Smooth muscle cell (in vitro differentiated cells): ENCODE measurements around the gene ATP9B. TPM values are rescaled to one million over a fixed set of nuclear protein-coding genes. Genes with fewer than 3 reads are reported as not detected.

Experiments
- DNase-seq: peaks from one replicate; lab custom pipeline; 2025; ENCODE audit not compliant: unreplicated experiment; lab: John Stamatoyannopoulos, UW
- H2AFZ ChIP-seq: fragments of 200-600 bp; sonication (generic); 2 replicates; pipeline ENCODE4 v1.6.0; 2016; ENCODE audit warnings: antibody characterized with exemption, low read depth, mild to moderate bottlenecking
- H3F3A ChIP-seq: fragments of 200-600 bp; sonication (generic); 2 replicates; pipeline ENCODE4 v1.6.0; 2017; ENCODE audit warnings: antibody characterized with exemption, low read depth
- H3K27ac ChIP-seq: fragments of 200-600 bp; sonication (generic); 2 replicates; pipeline ENCODE4 v1.5.1; 2016; ENCODE audit warnings: low read depth, mild to moderate bottlenecking
- H3K27me3 ChIP-seq: fragments of 200-600 bp; sonication (generic); 2 replicates; pipeline ENCODE4 v1.6.1; 2016; ENCODE audit warnings: low read depth, mild to moderate bottlenecking
- H3K36me3 ChIP-seq: fragments of 200-600 bp; sonication (generic); 2 replicates; pipeline ENCODE4 v1.5.1; 2016; ENCODE audit warnings: low read depth
- H3K4me1 ChIP-seq: fragments of 200-600 bp; sonication (generic); 2 replicates; pipeline ENCODE4 v1.5.1; 2016; ENCODE audit warnings: low read depth
- H3K4me2 ChIP-seq: fragments of 200-600 bp; sonication (generic); 2 replicates; pipeline ENCODE4 v1.6.0; 2016; ENCODE audit warnings: mild to moderate bottlenecking
- H3K4me3 ChIP-seq: fragments of 200-600 bp; sonication (generic); 2 replicates; pipeline ENCODE4 v1.5.1; 2016; ENCODE audit warnings: mild to moderate bottlenecking
- H3K79me2 ChIP-seq: fragments of 200-600 bp; sonication (generic); 2 replicates; pipeline ENCODE4 v1.6.0; 2016; ENCODE audit warnings: low read depth, mild to moderate bottlenecking
- H3K9ac ChIP-seq: fragments of 200-600 bp; sonication (generic); 2 replicates; pipeline ENCODE4 v1.6.0; 2016; ENCODE audit warnings: low read depth
- H3K9me3 ChIP-seq: fragments of 200-600 bp; sonication (generic); replicated peaks from 2 replicates; pipeline ENCODE4 v1.5.1; 2016; ENCODE audit warnings: low read depth
- H4K20me1 ChIP-seq: fragments of 200-600 bp; sonication (generic); 2 replicates; pipeline ENCODE4 v1.6.0; 2016; ENCODE audit warnings: low read depth
- CTCF ChIP-seq: fragments of 200-600 bp; sonication (generic); IDR thresholded peaks from 2 replicates; pipeline ENCODE4 v1.5.1; 2017; ENCODE audit warnings: borderline replicate concordance, mild to moderate bottlenecking, antibody characterized with exemption; ENCODE audit not compliant: insufficient read depth, poor library complexity, severe bottlenecking
- WGBS: methylation state at CpG from one replicate; pipeline ENCODE4 v1.1.7; 2016; ENCODE audit warnings: low lambda C conversion rate; 5-methylcytosine and 5-hydroxymethylcytosine counted together
- polyA plus RNA-seq: library from polyadenylated mRNA; unstranded; fragments of >200 nt; fragmentation: Nextera tagmentation; extraction: Ambion mirVana; gene quantifications from 2 replicates; pipeline ENCODE4 v1.2.1, GENCODE V29; 2016
- total RNA-seq: library from RNA; depleted of rRNA; stranded (reverse); fragments of >200 nt; gene quantifications from 2 replicates; pipeline ENCODE4 v1.2.3, GENCODE V29; 2014

Gene ATP9B
- total and polyA plus RNA-seq, 2 experiments from 2014 or later, result 6.1 to 16.4 TPM

- Histone ChIP-seq H3K27me3 (no peaks in the 10 kb centered on the region), H2AFZ (no peak overlapping the region), H3K36me3 (no peaks in the 10 kb centered on the region), H3K9ac (no peak overlapping the region), H3K4me2 (peak overlapping the region; percentile 46), H3K4me1 (no peaks in the 10 kb centered on the region), H3K79me2 (no peaks in the 10 kb centered on the region), H3K27ac (no peak overlapping the region), H3K9me3 (no peaks in the 10 kb centered on the region), H3F3A (no peaks in the 10 kb centered on the region), H4K20me1 (no peaks in the 10 kb centered on the region), H3K4me3 (no peak overlapping the region)
- TF ChIP-seq CTCF, result no peak
- 70% methylated on average over 22 of the region's 22 CpGs for WGBS
- DNase-seq, result no peak
Measured at GRCh38 chr18:79379251-79379905, 310.2 kb downstream of the ATP9B start.

- TF ChIP-seq CTCF, result no peak
- Histone ChIP-seq H3K79me2 (no peaks in the 10 kb centered on the region), H2AFZ (no peak overlapping the region), H3K27me3 (no peaks in the 10 kb centered on the region), H3K9me3 (no peaks in the 10 kb centered on the region), H4K20me1 (no peaks in the 10 kb centered on the region), H3K27ac (no peak overlapping the region), H3K4me1 (no peaks in the 10 kb centered on the region), H3K4me2 (no peak overlapping the region), H3K9ac (no peak overlapping the region), H3K4me3 (no peak overlapping the region), H3K36me3 (no peaks in the 10 kb centered on the region), H3F3A (no peaks in the 10 kb centered on the region)
- 92% methylated on average over 37 of the region's 40 CpGs for WGBS
- no peak for DNase-seq
Measured at GRCh38 chr18:79379931-79380815, 311.0 kb downstream of the ATP9B start.

GRCh38 chr18:79380816-79381806 lies 311.9 kb downstream of the ATP9B start:
- H3F3A ChIP-seq, result no peaks in the 10 kb centered on the region
- H3K4me1 ChIP-seq, result no peaks in the 10 kb centered on the region
- TF ChIP-seq CTCF, result peak; percentile 96
- no peaks in the 10 kb centered on the region for H3K79me2 ChIP-seq
- H4K20me1 ChIP-seq, result no peaks in the 10 kb centered on the region
- 66% methylated on average over 30 of the region's 30 CpGs for WGBS
- no peak overlapping the region for H3K4me2 ChIP-seq
- no peak overlapping the region for H3K9ac ChIP-seq
- no peaks in the 10 kb centered on the region for H3K36me3 ChIP-seq
- no peak overlapping the region for H3K4me3 ChIP-seq
- H3K27ac ChIP-seq, result no peak overlapping the region
- no peak overlapping the region for H2AFZ ChIP-seq
- peak; percentile 42 for DNase-seq
- H3K27me3 ChIP-seq, result no peaks in the 10 kb centered on the region
- H3K9me3 ChIP-seq, result no peaks in the 10 kb centered on the region
